Prostate gland (tissue), 2 donors: ENCODE data around the gene CYP3A5.

Experiments
- POLR2A ChIP-seq: fragments of 450-650 bp; IDR thresholded peaks from one replicate; pipeline ENCODE4 v1.6.1; 2016; ENCODE audit warnings: antibody characterized with exemption, mild to moderate bottlenecking
- TF ChIP-seq, protein P1 (sequence below), 4 experiments: fragments of 200-600 bp in 2 of 4; fragments of 450-650 bp in 2 of 4; sonication (generic) in 2 of 4; IDR thresholded peaks; 1 replicate in 3 of 4; 2 replicates in 1 of 4; pipeline ENCODE4 v1.5.1; 2016 to 2019; ENCODE audit warnings: antibody characterized with exemption in 4 of 4, mild to moderate bottlenecking in 2 of 4, moderate library complexity in 2 of 4

DNA sequence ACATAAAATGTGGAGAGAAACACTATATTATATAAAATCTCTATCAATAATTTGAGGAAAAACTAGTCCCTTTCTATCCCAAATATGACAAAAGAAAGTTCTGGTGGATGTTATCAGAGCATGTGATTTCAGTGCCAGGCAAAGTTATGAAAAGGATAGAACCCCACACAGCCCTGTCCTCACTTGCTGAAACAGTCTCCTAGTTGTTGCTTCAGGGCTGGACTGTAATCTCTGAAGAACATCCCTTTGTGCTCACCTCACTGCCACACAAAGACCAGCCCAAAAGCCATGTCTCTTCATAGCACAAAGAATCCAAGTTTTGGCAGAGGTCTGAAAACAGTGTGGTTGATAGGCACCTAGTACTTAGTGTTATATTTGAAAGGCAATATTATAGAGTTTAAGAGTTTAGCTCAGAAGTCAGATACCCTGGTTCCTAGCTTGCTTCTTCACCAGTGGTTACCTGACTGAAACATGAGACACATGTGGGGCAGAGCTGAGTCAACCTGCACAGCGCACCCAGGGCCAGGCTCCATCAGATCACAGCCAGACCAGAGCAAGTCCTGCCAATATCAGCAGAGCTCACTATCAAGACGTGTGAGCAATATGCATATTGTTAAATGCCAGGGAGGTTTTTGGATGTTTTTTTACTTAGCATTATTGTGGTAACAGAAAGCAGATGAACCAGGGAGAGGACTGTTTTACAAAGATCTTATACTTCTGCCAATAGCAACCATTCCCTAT, 30.2 kb upstream of the CYP3A5 start:
- TF ChIP-seq, protein P1, sequence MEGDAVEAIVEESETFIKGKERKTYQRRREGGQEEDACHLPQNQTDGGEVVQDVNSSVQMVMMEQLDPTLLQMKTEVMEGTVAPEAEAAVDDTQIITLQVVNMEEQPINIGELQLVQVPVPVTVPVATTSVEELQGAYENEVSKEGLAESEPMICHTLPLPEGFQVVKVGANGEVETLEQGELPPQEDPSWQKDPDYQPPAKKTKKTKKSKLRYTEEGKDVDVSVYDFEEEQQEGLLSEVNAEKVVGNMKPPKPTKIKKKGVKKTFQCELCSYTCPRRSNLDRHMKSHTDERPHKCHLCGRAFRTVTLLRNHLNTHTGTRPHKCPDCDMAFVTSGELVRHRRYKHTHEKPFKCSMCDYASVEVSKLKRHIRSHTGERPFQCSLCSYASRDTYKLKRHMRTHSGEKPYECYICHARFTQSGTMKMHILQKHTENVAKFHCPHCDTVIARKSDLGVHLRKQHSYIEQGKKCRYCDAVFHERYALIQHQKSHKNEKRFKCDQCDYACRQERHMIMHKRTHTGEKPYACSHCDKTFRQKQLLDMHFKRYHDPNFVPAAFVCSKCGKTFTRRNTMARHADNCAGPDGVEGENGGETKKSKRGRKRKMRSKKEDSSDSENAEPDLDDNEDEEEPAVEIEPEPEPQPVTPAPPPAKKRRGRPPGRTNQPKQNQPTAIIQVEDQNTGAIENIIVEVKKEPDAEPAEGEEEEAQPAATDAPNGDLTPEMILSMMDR (IDR thresholded peaks at IDR 0.05): no peak
- no peak for TF ChIP-seq POLR2A
